SK-N-MC (cell line): Measurements from ENCODE around the gene COQ9.

ENCODE experiments used
- EZH2 ChIP-seq: fragments of 200-600 bp; sonication (generic); IDR thresholded peaks from one replicate; pipeline ENCODE4 v1.6.1; 2017; ENCODE audit warnings: antibody characterized with exemption
- FOXP2 ChIP-seq: optimal IDR thresholded peaks from 2 replicates; pipeline ENCODE3; 2011; ENCODE audit warnings: mild to moderate bottlenecking, moderate library complexity; ENCODE audit not compliant: insufficient read depth; ENCODE audit errors: extremely low read length, control extremely low read depth
- POLR2AphosphoS5 ChIP-seq: IDR thresholded peaks from 2 replicates; pipeline ENCODE4 v1.6.1; 2012; ENCODE audit warnings: mild to moderate bottlenecking, low read depth, low read length, borderline replicate concordance

- no peak for TF ChIP-seq EZH2
- no peak for TF ChIP-seq POLR2AphosphoS5
- no peak for TF ChIP-seq FOXP2
Measured at GRCh38 chr16:57505169-57505568, 57.9 kb downstream of the COQ9 start.
